Tibial nerve (tissue), 4 donors: Measurements from ENCODE around the gene PCMT1. TPM values are rescaled to one million over a fixed set of nuclear protein-coding genes. Genes with fewer than 3 reads are reported as not detected.
"Not testable (repeated sequence)": the region's sequence is repeated elsewhere in the genome, so short reads cannot be mapped to it uniquely, and the experiment has no call there.

Experiments
- DNase-seq, 2 donors: peaks; one replicate each; pipeline ENCODE4 v3.0.0-alpha.2; 2019; ENCODE audit warnings: low spot score in 2 of 2
- H3K27ac ChIP-seq, 4 donors: fragments of 200-600 bp; sonication (generic) in 3 of 4; one replicate each; pipeline ENCODE4 v1.5.1; 2017 to 2019; ENCODE audit warnings: mild to moderate bottlenecking in 1 of 4
- H3K27me3 ChIP-seq, 2 donors: fragments of 200-600 bp; sonication (generic) in 1 of 2; one replicate each; pipeline versions ENCODE4 v1.5.1 to v1.6.0; 2017 to 2019
- H3K36me3 ChIP-seq, 3 donors: fragments of 200-600 bp; sonication (generic); one replicate each; pipeline ENCODE4 v1.5.1; 2018 to 2019
- H3K4me1 ChIP-seq, 4 donors: fragments of 200-600 bp; sonication (generic) in 3 of 4; one replicate each; pipeline ENCODE4 v1.5.1; 2017 to 2019
- H3K4me3 ChIP-seq, 4 donors: fragments of 200-600 bp; sonication (generic) in 3 of 4; one replicate each; pipeline ENCODE4 v1.5.1; 2017 to 2019; ENCODE audit warnings: mild to moderate bottlenecking in 1 of 4, moderate library complexity in 1 of 4
- H3K9me3 ChIP-seq, 4 donors: fragments of 200-600 bp; sonication (generic) in 3 of 4; one replicate each; pipeline ENCODE4 v1.5.1; 2017 to 2019
- EP300 ChIP-seq, 2 donors: sonication (generic); formaldehyde crosslinking; IDR thresholded peaks; one replicate each; pipeline ENCODE4 v1.6.1; 2017; ENCODE audit warnings: antibody characterized with exemption in 2 of 2, mild to moderate bottlenecking in 1 of 2
- POLR2A ChIP-seq, 2 donors: fragments of 450-650 bp; IDR thresholded peaks; one replicate each; pipeline ENCODE4 v1.6.1; 2017; ENCODE audit warnings: antibody characterized with exemption in 2 of 2, mild to moderate bottlenecking in 2 of 2, moderate library complexity in 2 of 2
- WGBS, 2 donors: methylation state at CpG; one replicate each; pipeline ENCODE4 v1.1.5; 2018; 5-methylcytosine and 5-hydroxymethylcytosine counted together
- total RNA-seq, 4 donors: library from RNA; depleted of rRNA; stranded (reverse); fragments of >200 nt; gene quantifications; one replicate each; pipeline ENCODE4 v1.1.0, GENCODE V29; 2016
- TF ChIP-seq, protein P1 (sequence below), 5 experiments: fragments of 200-600 bp in 3 of 5; fragments of 450-650 bp in 2 of 5; sonication (generic) in 3 of 5; IDR thresholded peaks; one replicate each; pipeline ENCODE4 v1.5.1; 2016 to 2019; ENCODE audit warnings: antibody characterized with exemption in 5 of 5, mild to moderate bottlenecking in 3 of 5, moderate library complexity in 2 of 5

Gene PCMT1
- total RNA-seq, 4 donors from 2014 or later, result 85.0 to 135 (median 88.5) TPM

DNA sequence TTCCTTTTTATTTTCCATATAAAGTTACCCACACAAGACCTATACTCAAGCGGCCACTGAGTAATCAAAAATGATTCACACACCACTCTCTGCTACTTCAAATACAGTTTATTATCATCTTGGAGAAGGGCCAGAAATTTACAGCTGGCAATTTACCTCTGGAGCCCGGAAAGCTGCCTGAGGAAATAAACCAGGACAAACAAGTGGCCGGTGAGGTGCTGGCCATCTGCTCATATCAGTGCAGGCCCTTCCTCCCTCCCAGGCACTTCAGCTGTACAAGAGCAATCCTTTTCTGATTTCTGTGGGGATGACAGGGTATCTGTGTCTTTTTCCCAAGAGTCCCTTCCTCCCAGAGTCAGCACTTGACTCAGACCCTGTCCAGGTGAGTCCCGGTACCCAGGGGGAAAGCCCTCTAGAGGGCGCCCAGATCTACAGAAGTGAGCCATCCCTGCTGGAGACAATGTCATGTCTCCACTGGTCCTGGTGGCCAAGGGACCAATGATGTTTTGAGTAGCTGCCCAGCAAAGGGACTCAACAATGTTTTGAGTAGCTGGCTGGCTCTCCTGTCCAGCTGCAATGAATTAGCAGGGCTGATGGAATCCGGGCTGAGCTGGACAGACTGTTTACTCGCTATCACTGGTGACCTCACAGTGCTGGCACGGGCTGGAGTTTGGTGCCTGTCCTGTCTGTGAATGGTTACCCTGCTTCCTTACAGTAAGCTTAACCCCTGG is 91.0 kb downstream of the PCMT1 start:
- Histone ChIP-seq H3K27ac (no peak overlapping the region), H3K4me3 (no peak overlapping the region), H3K36me3 (peaks cover 0 to 43% (median 0%) of the 10 kb centered on the region in 3 donors), H3K9me3 (no peaks in the 10 kb centered on the region), H3K4me1 (no peaks in the 10 kb centered on the region), H3K27me3 (no peaks in the 10 kb centered on the region)
- WGBS, 2 donors, result 60 to 64% methylated on average over 7 of the region's 8 CpGs
- peak; percentile 56 to 58 for DNase-seq
- TF ChIP-seq EP300 (IDR thresholded peaks at IDR 0.05) (peak in 1 of 2 donors; percentile 11), POLR2A (IDR thresholded peaks at IDR 0.05) (no peak)
- TF ChIP-seq, protein P1, sequence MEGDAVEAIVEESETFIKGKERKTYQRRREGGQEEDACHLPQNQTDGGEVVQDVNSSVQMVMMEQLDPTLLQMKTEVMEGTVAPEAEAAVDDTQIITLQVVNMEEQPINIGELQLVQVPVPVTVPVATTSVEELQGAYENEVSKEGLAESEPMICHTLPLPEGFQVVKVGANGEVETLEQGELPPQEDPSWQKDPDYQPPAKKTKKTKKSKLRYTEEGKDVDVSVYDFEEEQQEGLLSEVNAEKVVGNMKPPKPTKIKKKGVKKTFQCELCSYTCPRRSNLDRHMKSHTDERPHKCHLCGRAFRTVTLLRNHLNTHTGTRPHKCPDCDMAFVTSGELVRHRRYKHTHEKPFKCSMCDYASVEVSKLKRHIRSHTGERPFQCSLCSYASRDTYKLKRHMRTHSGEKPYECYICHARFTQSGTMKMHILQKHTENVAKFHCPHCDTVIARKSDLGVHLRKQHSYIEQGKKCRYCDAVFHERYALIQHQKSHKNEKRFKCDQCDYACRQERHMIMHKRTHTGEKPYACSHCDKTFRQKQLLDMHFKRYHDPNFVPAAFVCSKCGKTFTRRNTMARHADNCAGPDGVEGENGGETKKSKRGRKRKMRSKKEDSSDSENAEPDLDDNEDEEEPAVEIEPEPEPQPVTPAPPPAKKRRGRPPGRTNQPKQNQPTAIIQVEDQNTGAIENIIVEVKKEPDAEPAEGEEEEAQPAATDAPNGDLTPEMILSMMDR (IDR thresholded peaks at IDR 0.05), result peak in 3 of 5 experiments; percentile 26 to 45 (median 41)

DNA sequence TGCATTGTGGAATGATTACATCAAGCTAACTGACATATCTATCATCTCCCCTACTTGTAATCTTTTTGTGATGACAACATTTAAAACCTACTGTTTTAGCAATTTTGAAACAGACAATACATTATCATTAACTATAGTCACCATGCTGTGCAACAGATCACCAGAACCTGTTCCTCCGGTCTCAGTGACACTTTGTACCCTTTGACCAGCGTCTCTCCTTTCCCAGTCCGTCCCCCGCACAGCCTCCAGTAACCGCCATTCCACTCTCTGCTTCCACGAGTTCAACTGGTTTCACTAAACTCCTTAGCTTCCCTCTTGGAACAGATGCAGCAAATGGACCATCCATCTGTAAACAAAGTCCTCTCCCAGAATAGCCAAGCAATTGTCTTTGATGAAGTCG is 92.8 kb downstream of the PCMT1 start:
- Histone ChIP-seq H3K36me3 (peaks cover 0 to 25% (median 0%) of the 10 kb centered on the region in 3 donors), H3K4me1 (peaks cover 0 to 11% (median 3%) of the 10 kb centered on the region in 4 donors), H3K9me3 (no peaks in the 10 kb centered on the region), H3K27ac (no peak overlapping the region), H3K4me3 (no peak overlapping the region), H3K27me3 (no peaks in the 10 kb centered on the region)
- WGBS, 2 donors, result 89 to 90% methylated on average over 7 of the region's 7 CpGs
- TF ChIP-seq, protein P1 (IDR thresholded peaks at IDR 0.05), result no peak
- no peak for TF ChIP-seq EP300 (IDR thresholded peaks at IDR 0.05)
- no peak for TF ChIP-seq POLR2A (IDR thresholded peaks at IDR 0.05)
- DNase-seq, result no peak

DNA sequence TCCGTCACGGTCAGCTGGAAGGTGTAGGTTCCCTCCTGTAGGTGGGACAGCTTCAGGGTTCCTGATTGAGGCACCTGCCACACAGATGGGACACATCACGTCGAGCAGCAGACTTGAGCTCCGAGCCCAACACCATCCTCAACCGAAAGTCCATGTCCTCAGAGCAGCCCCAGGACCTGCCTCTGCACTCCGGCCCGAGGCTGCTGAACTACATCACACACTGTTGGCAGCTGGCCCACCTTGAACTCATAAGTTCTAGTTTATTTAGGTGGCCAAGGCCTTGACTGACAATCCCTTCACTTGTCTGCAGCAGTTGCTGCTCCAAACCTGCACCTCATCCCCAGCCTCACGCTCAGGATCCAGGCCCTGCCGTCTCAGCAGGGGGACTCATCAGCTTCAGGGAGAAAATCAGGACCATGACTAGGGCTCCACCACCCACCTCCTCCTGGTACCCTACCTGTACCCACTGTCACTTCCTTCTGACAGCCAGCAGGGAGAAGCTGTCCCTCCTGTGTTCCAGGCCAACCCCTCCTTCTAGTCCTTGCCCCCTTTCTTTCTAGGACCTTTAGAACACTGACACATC is 93.6 kb downstream of the PCMT1 start:
- Histone ChIP-seq H3K9me3 (no peaks in the 10 kb centered on the region), H3K27me3 (no peaks in the 10 kb centered on the region), H3K36me3 (peaks cover 0 to 19% (median 0%) of the 10 kb centered on the region in 3 donors), H3K4me3 (no peak overlapping the region), H3K27ac (no peak overlapping the region), H3K4me1 (peaks cover 0 to 12% (median 5%) of the 10 kb centered on the region in 4 donors)
- TF ChIP-seq, protein P1 (IDR thresholded peaks at IDR 0.05), result no peak
- TF ChIP-seq POLR2A (IDR thresholded peaks at IDR 0.05), result no peak
- no peak for TF ChIP-seq EP300 (IDR thresholded peaks at IDR 0.05)
- DNase-seq, result no peak
- 86 to 98% methylated on average over 10 of the region's 10 CpGs for WGBS, 2 donors

DNA sequence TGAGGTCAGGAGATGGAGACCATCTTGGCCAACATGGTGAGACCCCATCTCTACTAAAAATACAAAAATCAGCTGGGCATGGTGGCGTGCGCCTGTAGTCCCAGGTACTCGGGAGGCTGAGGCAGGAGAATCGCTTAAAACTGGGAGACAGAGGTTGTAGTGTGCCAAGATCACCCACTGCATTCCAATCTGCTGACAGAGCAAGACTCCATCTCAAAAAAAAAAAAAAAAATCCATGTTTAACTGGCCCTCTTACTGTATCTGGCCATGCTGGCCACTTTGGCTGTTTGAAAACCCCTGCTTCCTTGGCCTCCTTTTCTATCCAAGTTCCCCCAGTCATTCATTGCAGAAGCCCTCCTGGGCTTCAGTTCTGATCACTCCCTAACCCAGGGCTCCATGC is 94.5 kb downstream of the PCMT1 start:
- peaks cover 0 to 19% (median 0%) of the 10 kb centered on the region in 3 donors for H3K36me3 ChIP-seq
- not testable (repeated sequence) for H3K4me3 ChIP-seq, DNase-seq, H3K27ac ChIP-seq, H3K27me3 ChIP-seq, H3K9me3 ChIP-seq
- peaks cover 0 to 12% (median 5%) of the 10 kb centered on the region in 4 donors for H3K4me1 ChIP-seq
- WGBS, 2 donors, result 78 to 85% methylated on average over 4 of the region's 4 CpGs

DNA sequence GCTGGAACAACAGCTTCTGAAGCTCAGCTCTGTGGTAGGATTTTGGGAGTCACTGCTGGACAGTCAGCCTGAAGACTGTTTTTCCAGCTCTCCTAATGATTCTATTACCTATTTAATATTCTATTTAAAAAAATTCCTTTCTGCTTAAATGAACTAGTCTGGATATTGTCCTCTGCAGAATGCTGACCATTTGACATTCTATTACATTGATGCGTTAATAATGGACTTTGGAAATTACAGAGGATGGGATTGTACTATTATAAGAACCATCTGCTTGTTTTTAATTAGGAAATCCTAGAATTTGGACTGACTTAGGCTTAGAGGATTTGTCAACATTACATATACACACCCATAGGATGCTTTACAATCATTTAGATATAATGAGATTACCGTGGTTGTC is 94.9 kb downstream of the PCMT1 start:
- DNase-seq, result no peak
- 91 to 93% methylated on average over 2 of the region's 2 CpGs for WGBS, 2 donors

More for the DNA sequence above, 94.9 kb downstream of the PCMT1 start:
- H3K9me3 ChIP-seq, result no peaks in the 10 kb centered on the region
- no peaks in the 10 kb centered on the region for H3K27me3 ChIP-seq
- H3K27ac ChIP-seq, result no peak overlapping the region
- TF ChIP-seq POLR2A (IDR thresholded peaks at IDR 0.05), result no peak
- TF ChIP-seq, protein P1 (IDR thresholded peaks at IDR 0.05), result no peak
- TF ChIP-seq EP300 (IDR thresholded peaks at IDR 0.05), result no peak
- H3K36me3 ChIP-seq, result peaks cover 0 to 21% (median 0%) of the 10 kb centered on the region in 3 donors
- H3K4me3 ChIP-seq, result no peak overlapping the region
- H3K4me1 ChIP-seq, result peaks cover 0 to 12% (median 5%) of the 10 kb centered on the region in 4 donors
